T-helper 2 cell (primary cell): ENCODE measurements around the gene GSTO2.
A peak's percentile ranks its signal among the peaks of the same experiment; 100 is the strongest.
"Not testable (repeated sequence)": the region's sequence is repeated elsewhere in the genome, so short reads cannot be mapped to it uniquely, and the experiment has no call there.

Experiments used
- DNase-seq, 5 experiments: peaks; one replicate each; pipeline versions ENCODE4 v3.0.0 to v3.0.0-alpha.2; 2012 to 2022
- total RNA-seq, 2 donors: gene quantifications; one replicate each; lab custom pipeline; 2026; lab: John Stamatoyannopoulos, UW

The GSTO2 gene
- total RNA-seq = 0.62 to 1.0 reads per million in 2 donors

- DNase-seq = peak; percentile 95 to 100 (median 99)
These were observed at the start of gene GSTO2 for GRCh38 chr10:104268713-104269645. TSS of gene GSTO2 (plus strand) at chr10:104269184. CDS start at chr10:104274916, 5,732 bp downstream.

- no peak for DNase-seq
These were observed 48.5 kb upstream of the GSTO2 start for GRCh38 chr10:104220522-104220921.

GRCh38 chr10:104223304-104223703 is 45.7 kb upstream of the GSTO2 start:
- no peak for DNase-seq

GRCh38 chr10:104230490-104230889 is 38.5 kb upstream of the GSTO2 start:
- DNase-seq = no peak

- peak; percentile 98 to 100 (median 99) for DNase-seq
These were observed 37.0 kb upstream of the GSTO2 start, which contains the start of gene CFAP43 for GRCh38 chr10:104231784-104232612. TSS of gene CFAP43 (minus strand) at chr10:104232364. CDS start at chr10:104232246, 118 bp downstream.

GRCh38 chr10:104232613-104233102 is 36.3 kb upstream of the GSTO2 start:
- no peak for DNase-seq

GRCh38 chr10:104233817-104234216 is 35.2 kb upstream of the GSTO2 start:
- no peak for DNase-seq

GRCh38 chr10:104234934-104235333 is 34.0 kb upstream of the GSTO2 start:
- no peak for DNase-seq

- DNase-seq = no peak
These were observed 33.2 kb upstream of the GSTO2 start for GRCh38 chr10:104235801-104236200.

GRCh38 chr10:104240078-104240477 is 28.9 kb upstream of the GSTO2 start:
- no peak for DNase-seq

GRCh38 chr10:104242545-104242944 is 26.4 kb upstream of the GSTO2 start:
- DNase-seq = no peak

- DNase-seq = not testable (repeated sequence)
These were observed 26.0 kb upstream of the GSTO2 start for GRCh38 chr10:104243009-104243408.

GRCh38 chr10:104243512-104243911 is 25.5 kb upstream of the GSTO2 start:
- DNase-seq = no peak

GRCh38 chr10:104245066-104245632 is 23.8 kb upstream of the GSTO2 start:
- no peak for DNase-seq

GRCh38 chr10:104246976-104247375 is 22.0 kb upstream of the GSTO2 start:
- DNase-seq = no peak

GRCh38 chr10:104247513-104248146 is 21.4 kb upstream of the GSTO2 start:
- DNase-seq = no peak

- not testable (repeated sequence) for DNase-seq
These were observed 20.1 kb upstream of the GSTO2 start for GRCh38 chr10:104248931-104249330.

- DNase-seq = no peak
These were observed 18.6 kb upstream of the GSTO2 start for GRCh38 chr10:104250371-104250770.

- DNase-seq = no peak
These were observed 17.5 kb upstream of the GSTO2 start for GRCh38 chr10:104251443-104251842.

- DNase-seq = no peak
These were observed 16.6 kb upstream of the GSTO2 start for GRCh38 chr10:104252368-104252767.

- no peak for DNase-seq
These were observed 15.9 kb upstream of the GSTO2 start for GRCh38 chr10:104253106-104253505.
